Mesodermal cell (in vitro differentiated cells): ENCODE data around the gene ATG2A.

Experiments used
- H3K27ac ChIP-seq: 2 replicates; pipeline ENCODE4 v1.7.0; 2013; ENCODE audit warnings: mild to moderate bottlenecking, low read depth, low read length, moderate library complexity; ENCODE audit not compliant: severe bottlenecking
- H3K36me3 ChIP-seq: 2 replicates; pipeline ENCODE4 v1.7.1; 2013; ENCODE audit warnings: mild to moderate bottlenecking, low read length, moderate library complexity; ENCODE audit not compliant: control insufficient read depth, insufficient read depth
- H3K4me1 ChIP-seq: one replicate; pipeline ENCODE4 v1.7.1; 2013; ENCODE audit warnings: mild to moderate bottlenecking, low read length; ENCODE audit not compliant: insufficient read depth, control insufficient read depth, poor library complexity, severe bottlenecking
- H3K4me3 ChIP-seq: 2 replicates; pipeline ENCODE4 v1.7.0; 2013; ENCODE audit warnings: low read length, control low read depth, mild to moderate bottlenecking; ENCODE audit not compliant: insufficient read depth, poor library complexity, severe bottlenecking; ENCODE audit errors: extremely low read depth
- H3K9me3 ChIP-seq: 2 replicates; pipeline ENCODE4 v1.7.1; 2013; ENCODE audit warnings: mild to moderate bottlenecking, low read length, moderate library complexity; ENCODE audit not compliant: control insufficient read depth
- WGBS, 2 experiments: methylation state at CpG; one replicate each; pipeline ENCODE4 v1.1.5; 2013; ENCODE audit warnings: missing lambda C conversion rate in 2 of 2; ENCODE audit not compliant: insufficient coverage in 2 of 2; 5-methylcytosine and 5-hydroxymethylcytosine counted together

Gene ATG2A

GRCh38 chr11:64857485-64857884, 59.5 kb downstream of the ATG2A start:
- no peak overlapping the region for H3K27ac ChIP-seq
- no peak overlapping the region for H3K4me3 ChIP-seq
- H3K4me1 ChIP-seq = peaks cover 59% of the 10 kb centered on the region
- no peaks in the 10 kb centered on the region for H3K9me3 ChIP-seq
- 98 to 100% methylated on average over 5 to 6 of the region's 6 CpGs for WGBS, 2 experiments
- H3K36me3 ChIP-seq = peaks cover 77% of the 10 kb centered on the region

- H3K27ac ChIP-seq = peak overlapping the region; percentile 89
- peaks cover 60% of the 10 kb centered on the region for H3K4me1 ChIP-seq
- H3K9me3 ChIP-seq = no peaks in the 10 kb centered on the region
- H3K4me3 ChIP-seq = no peak overlapping the region
- H3K36me3 ChIP-seq = peaks cover 72% of the 10 kb centered on the region
- WGBS, 2 experiments = 87% methylated on average over 10 to 19 of the region's 20 CpGs
These were observed 60.4 kb downstream of the ATG2A start for GRCh38 chr11:64856382-64857227.

- Histone ChIP-seq H3K9me3 (no peaks in the 10 kb centered on the region), H3K36me3 (peaks cover 66% of the 10 kb centered on the region), H3K27ac (peak overlapping the region; percentile 89), H3K4me1 (peaks cover 61% of the 10 kb centered on the region), H3K4me3 (no peak overlapping the region)
- 89 to 95% methylated on average over 9 to 13 of the region's 22 CpGs for WGBS, 2 experiments
These were observed 61.3 kb downstream of the ATG2A start for GRCh38 chr11:64855596-64856304.

GRCh38 chr11:64854534-64855502, 62.2 kb downstream of the ATG2A start:
- Histone ChIP-seq H3K4me1 (peaks cover 59% of the 10 kb centered on the region), H3K36me3 (peaks cover 61% of the 10 kb centered on the region), H3K27ac (peak overlapping the region; percentile 89), H3K4me3 (no peak overlapping the region), H3K9me3 (no peaks in the 10 kb centered on the region)
- 96 to 97% methylated on average over 28 to 37 of the region's 45 CpGs for WGBS, 2 experiments

- H3K9me3 ChIP-seq = no peaks in the 10 kb centered on the region
- H3K36me3 ChIP-seq = peaks cover 55% of the 10 kb centered on the region
- H3K4me3 ChIP-seq = no peak overlapping the region
- WGBS, 2 experiments = 96 to 97% methylated on average over 23 to 24 of the region's 25 CpGs
- peak overlapping the region; percentile 89 for H3K27ac ChIP-seq
- peaks cover 54% of the 10 kb centered on the region for H3K4me1 ChIP-seq
These were observed 62.9 kb downstream of the ATG2A start for GRCh38 chr11:64854157-64854533.

- Histone ChIP-seq H3K9me3 (no peaks in the 10 kb centered on the region), H3K4me3 (no peak overlapping the region), H3K36me3 (peaks cover 51% of the 10 kb centered on the region), H3K27ac (no peak overlapping the region), H3K4me1 (peaks cover 54% of the 10 kb centered on the region)
- WGBS, 2 experiments = 89 to 92% methylated on average over 23 to 27 of the region's 27 CpGs
These were observed 63.3 kb downstream of the ATG2A start for GRCh38 chr11:64853709-64854108.

- Histone ChIP-seq H3K27ac (no peak overlapping the region), H3K4me1 (peaks cover 54% of the 10 kb centered on the region), H3K36me3 (peaks cover 43% of the 10 kb centered on the region), H3K4me3 (no peak overlapping the region), H3K9me3 (no peaks in the 10 kb centered on the region)
- 90 to 92% methylated on average over 15 to 16 of the region's 24 CpGs for WGBS, 2 experiments
These were observed 64.1 kb downstream of the ATG2A start for GRCh38 chr11:64852804-64853509.

GRCh38 chr11:64851831-64852351, 65.1 kb downstream of the ATG2A start:
- peaks cover 37% of the 10 kb centered on the region for H3K36me3 ChIP-seq
- H3K4me1 ChIP-seq = peaks cover 46% of the 10 kb centered on the region
- H3K4me3 ChIP-seq = no peak overlapping the region
- H3K9me3 ChIP-seq = no peaks in the 10 kb centered on the region
- WGBS, 2 experiments = 91 to 92% methylated on average over 8 of the region's 8 CpGs
- no peak overlapping the region for H3K27ac ChIP-seq

- Histone ChIP-seq H3K36me3 (peaks cover 30% of the 10 kb centered on the region), H3K4me3 (no peak overlapping the region), H3K9me3 (no peaks in the 10 kb centered on the region), H3K27ac (peak overlapping the region; percentile 41), H3K4me1 (peaks cover 37% of the 10 kb centered on the region)
- WGBS, 2 experiments = 77% methylated on average over 12 to 13 of the region's 13 CpGs
These were observed 65.9 kb downstream of the ATG2A start for GRCh38 chr11:64850979-64851567.
